Activated CD4-positive, alpha-beta memory T cell treated with anti-CD3 and anti-CD28 coated beads for 36 hours (primary cell): ENCODE measurements around the gene ANO8. TPM values are rescaled to one million over a fixed set of nuclear protein-coding genes. Genes with fewer than 3 reads are reported as not detected.
"Not testable (repeated sequence)": the region's sequence is repeated elsewhere in the genome, so short reads cannot be mapped to it uniquely, and the experiment has no call there.

ENCODE experiments used
- CTCF ChIA-PET: fragments of 350-600 bp; sonication (Branson Sonifier 250); formaldehyde crosslinking; loops from one replicate; lab custom pipeline; 2021; ENCODE audit warnings: antibody characterized with exemption, inconsistent platforms; lab: Charles Lee
- POLR2A ChIA-PET: fragments of 350-600 bp; sonication (Branson Sonifier 250); formaldehyde crosslinking; loops from one replicate; lab custom pipeline; 2021; ENCODE audit warnings: antibody characterized with exemption; lab: Charles Lee
- DNase-seq: peaks from one replicate; pipeline ENCODE4 v3.0.0-alpha.2; 2020
- H3K27ac Mint-ChIP-seq: one replicate; pipeline ENCODE4 v1.8.0; 2021; ENCODE audit warnings: mixed read lengths
- H3K27me3 Mint-ChIP-seq: one replicate; pipeline ENCODE4 v1.8.0; 2021; ENCODE audit warnings: mixed read lengths
- H3K36me3 Mint-ChIP-seq: one replicate; pipeline ENCODE4 v1.8.0; 2021; ENCODE audit warnings: mixed read lengths
- H3K4me1 Mint-ChIP-seq: one replicate; pipeline ENCODE4 v1.8.0; 2021; ENCODE audit warnings: low read depth, mixed read lengths
- H3K4me3 Mint-ChIP-seq: one replicate; pipeline ENCODE4 v1.8.0; 2021; ENCODE audit warnings: mild to moderate bottlenecking, mixed read lengths
- H3K9me3 Mint-ChIP-seq: one replicate; pipeline ENCODE4 v1.8.0; 2021; ENCODE audit warnings: mixed read lengths
- intact Hi-C: fragments of 100-400 bp; cut with micrococcal nuclease; formaldehyde crosslinking; loops from one replicate; pipeline ENCODE4 v1.15.1; 2023
- total RNA-seq, 2 experiments: library from RNA; stranded (reverse); gene quantifications; one replicate each; pipeline ENCODE4 v1.2.3, GENCODE V29; 2021

The ANO8 gene, protein sequence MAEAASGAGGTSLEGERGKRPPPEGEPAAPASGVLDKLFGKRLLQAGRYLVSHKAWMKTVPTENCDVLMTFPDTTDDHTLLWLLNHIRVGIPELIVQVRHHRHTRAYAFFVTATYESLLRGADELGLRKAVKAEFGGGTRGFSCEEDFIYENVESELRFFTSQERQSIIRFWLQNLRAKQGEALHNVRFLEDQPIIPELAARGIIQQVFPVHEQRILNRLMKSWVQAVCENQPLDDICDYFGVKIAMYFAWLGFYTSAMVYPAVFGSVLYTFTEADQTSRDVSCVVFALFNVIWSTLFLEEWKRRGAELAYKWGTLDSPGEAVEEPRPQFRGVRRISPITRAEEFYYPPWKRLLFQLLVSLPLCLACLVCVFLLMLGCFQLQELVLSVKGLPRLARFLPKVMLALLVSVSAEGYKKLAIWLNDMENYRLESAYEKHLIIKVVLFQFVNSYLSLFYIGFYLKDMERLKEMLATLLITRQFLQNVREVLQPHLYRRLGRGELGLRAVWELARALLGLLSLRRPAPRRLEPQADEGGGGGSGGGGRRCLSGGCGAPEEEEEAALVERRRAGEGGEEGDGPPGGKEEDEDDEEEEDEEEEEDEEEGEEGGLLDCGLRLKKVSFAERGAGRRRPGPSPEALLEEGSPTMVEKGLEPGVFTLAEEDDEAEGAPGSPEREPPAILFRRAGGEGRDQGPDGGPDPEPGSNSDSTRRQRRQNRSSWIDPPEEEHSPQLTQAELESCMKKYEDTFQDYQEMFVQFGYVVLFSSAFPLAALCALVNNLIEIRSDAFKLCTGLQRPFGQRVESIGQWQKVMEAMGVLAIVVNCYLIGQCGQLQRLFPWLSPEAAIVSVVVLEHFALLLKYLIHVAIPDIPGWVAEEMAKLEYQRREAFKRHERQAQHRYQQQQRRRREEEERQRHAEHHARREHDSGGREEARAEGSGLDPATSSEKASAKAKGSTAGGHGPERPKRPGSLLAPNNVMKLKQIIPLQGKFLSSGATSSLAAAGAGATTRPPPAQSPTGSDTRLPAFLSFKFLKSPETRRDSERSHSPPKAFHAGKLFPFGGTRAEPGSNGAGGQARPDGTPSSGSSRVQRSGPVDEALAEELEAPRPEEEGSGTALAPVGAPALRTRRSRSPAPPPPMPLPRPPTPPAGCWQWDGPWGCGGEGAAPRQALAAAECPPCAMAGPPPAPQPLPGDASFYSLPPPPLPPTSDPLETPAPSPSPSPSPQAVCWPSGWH
- 1 to 10 TPM; 5.8 to 6.0 TPM for total RNA-seq

DNA sequence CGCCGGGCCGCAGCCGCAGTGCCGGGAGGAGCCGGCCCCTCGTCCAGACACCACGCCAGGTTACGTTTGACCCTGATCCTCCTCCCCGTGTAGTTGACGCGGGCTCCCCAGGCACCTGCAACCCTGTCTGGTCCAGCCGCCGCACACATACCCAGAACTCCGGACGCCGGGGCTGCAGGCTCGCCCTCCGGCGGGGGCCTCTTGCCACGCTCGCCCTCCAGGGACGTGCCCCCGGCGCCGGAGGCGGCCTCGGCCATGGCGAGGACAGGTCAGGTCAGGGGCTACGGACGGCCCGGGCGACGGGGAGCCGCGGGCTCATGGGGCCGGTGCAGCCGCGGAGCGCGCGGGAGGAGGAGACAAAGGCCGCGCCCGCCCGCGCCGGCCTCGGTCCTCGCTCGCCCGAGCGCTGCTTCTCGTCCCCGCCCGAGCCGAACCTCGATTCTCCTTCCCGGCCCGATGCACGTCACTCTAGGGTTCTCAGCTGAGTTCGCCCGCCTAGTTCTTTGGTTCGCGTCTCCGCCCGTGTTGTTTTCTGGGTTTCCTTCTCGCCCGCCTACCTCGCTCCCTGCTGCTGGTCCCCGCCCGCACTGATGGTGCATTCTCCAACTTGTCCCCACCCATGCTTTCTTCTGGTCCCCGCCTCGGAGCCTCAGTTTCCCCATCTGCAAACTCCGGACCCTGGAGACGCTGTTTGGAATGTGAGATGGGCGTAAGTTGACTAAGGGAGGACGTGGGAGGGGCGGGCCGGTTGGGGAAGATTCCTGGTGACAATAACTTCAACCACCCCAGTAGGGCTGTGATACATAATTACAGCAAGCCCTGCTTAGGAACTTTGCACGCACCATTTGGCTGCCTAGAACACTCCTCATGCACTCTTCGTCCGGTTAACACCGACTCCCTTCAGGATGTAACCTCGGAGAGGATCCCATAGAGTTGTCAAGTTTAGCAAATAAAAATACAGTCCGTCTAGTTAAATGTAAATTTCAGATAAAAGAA, at the start of gene ANO8:
ANO8 (minus strand) TSS at position 442 of the 996 bp plus-strand sequence; CDS start at position 257, 185 bp downstream.
- peak; percentile 97 for DNase-seq
- POLR2A ChIA-PET = interaction anchor here (0.7 to 3.2 kb wide), 5 partner anchors 26 to 57 kb away, joined by 3 to 15 read pairs (median 3); partner anchors contain the start of genes DDA1 and MRPL34
- CTCF ChIA-PET = interaction anchor here (0.9 to 2.1 kb wide), 9 partner anchors 11 to 162 kb away, joined by 3 to 6 read pairs (median 3); partner anchors contain the start of gene MRPL34
- intact Hi-C loops = loop anchor here (1.0 to 5.0 kb wide), 3 partner anchors 25 to 133 kb away; partner anchors contain the start of gene DDA1
- Mint-ChIP-seq H3K4me1 (peaks cover 31% of the 10 kb centered on the region), H3K27me3 (no peaks in the 10 kb centered on the region), H3K27ac (peak within 1 kb of the TSS; percentile 42), H3K4me3 (peak within 1 kb of the TSS; percentile 79), H3K36me3 (peaks cover 2% of the 10 kb centered on the region), H3K9me3 (no peaks in the 10 kb centered on the region)

DNA sequence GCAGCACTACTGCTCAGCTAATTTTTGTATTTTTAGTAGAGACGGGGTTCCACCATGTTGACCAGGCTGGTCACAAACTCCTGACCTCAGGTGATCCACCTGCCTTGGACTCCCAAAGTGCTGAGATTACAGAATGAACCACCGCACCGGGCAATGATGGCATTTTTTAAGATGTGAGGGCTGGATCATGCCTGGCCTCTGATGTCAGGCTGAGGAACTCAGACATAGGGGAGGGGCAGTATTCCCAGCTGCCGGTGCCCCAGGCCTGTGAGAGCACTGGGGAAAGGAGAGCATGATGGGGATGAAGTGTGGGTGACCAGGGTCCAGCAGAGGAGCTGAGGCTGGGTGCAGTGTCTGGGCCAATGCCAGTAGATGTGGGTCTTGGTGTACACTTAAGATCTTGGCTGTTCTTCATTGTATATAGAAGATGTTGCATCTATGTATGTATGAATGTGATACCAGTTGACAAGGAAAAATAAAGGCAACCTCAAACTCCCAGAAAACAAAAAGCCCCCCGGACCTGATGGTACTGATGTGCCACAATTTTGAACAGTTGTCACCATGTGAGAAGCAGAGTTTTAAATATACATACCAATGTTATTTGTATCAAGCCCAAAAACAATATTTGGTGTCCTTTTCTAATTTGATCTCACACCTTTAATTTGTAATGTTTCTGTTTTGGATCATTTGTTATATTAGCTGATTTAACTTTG, 45.9 kb upstream of the ANO8 start:
- H3K9me3 Mint-ChIP-seq = peaks cover 5% of the 10 kb centered on the region
- no peak overlapping the region for H3K27ac Mint-ChIP-seq
- H3K27me3 Mint-ChIP-seq = peaks cover 9% of the 10 kb centered on the region
- no peaks in the 10 kb centered on the region for H3K36me3 Mint-ChIP-seq
- H3K4me1 Mint-ChIP-seq = peaks cover 4% of the 10 kb centered on the region
- no peak for DNase-seq
- intact Hi-C loops = no loop called here
- no peak overlapping the region for H3K4me3 Mint-ChIP-seq
- ChIA-PET POLR2A (no interaction called here), CTCF (no interaction called here)

DNA sequence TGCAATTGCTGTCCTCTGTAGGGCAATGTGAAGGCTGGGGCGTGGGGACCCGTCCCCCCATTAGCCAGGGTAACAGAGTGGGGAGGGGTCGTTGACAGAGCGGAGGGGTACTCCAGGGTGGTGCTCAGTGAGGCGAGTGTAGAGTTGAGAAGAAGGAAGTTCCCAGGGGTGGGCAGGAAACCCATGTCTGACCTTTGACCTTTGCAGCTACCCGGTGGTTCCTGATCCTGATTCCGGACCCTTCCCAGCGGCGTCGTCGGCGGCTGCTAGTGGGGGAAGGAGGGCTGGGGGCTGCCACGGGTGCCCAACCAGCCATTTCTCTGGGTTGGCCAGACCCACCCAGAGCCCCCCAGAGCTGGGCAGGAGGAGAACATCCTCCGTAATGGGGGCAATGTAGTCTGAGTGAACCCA, 44.6 kb upstream of the ANO8 start:
- Mint-ChIP-seq H3K9me3 (peaks cover 5% of the 10 kb centered on the region), H3K27ac (no peak overlapping the region), H3K36me3 (no peaks in the 10 kb centered on the region), H3K27me3 (peaks cover 9% of the 10 kb centered on the region), H3K4me1 (peaks cover 4% of the 10 kb centered on the region), H3K4me3 (no peak overlapping the region)
- POLR2A ChIA-PET = no interaction called here
- DNase-seq = no peak
- intact Hi-C loops = no loop called here
- CTCF ChIA-PET = no interaction called here

DNA sequence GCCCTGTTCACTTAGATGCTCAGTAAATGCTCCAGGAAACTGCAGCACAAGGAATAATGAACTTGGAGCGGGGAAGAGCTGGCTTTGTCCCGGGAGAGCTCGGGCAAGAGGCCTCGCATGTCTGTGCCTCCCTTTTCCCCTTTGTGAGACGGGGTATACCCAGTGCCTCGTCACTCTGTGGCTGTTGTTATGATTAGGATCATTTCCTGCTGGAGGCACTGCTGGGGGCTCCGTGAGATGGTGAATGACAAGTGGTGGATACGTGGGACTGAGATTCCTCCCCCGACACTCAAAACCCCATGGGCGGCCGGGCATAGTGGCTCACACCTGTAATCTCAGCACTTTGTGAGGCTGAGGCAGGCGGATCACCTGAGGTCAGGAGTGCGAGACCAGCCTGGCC, 43.6 kb upstream of the ANO8 start:
- CTCF ChIA-PET = no interaction called here
- Mint-ChIP-seq H3K27ac (no peak overlapping the region), H3K4me1 (peaks cover 4% of the 10 kb centered on the region)

DNA sequence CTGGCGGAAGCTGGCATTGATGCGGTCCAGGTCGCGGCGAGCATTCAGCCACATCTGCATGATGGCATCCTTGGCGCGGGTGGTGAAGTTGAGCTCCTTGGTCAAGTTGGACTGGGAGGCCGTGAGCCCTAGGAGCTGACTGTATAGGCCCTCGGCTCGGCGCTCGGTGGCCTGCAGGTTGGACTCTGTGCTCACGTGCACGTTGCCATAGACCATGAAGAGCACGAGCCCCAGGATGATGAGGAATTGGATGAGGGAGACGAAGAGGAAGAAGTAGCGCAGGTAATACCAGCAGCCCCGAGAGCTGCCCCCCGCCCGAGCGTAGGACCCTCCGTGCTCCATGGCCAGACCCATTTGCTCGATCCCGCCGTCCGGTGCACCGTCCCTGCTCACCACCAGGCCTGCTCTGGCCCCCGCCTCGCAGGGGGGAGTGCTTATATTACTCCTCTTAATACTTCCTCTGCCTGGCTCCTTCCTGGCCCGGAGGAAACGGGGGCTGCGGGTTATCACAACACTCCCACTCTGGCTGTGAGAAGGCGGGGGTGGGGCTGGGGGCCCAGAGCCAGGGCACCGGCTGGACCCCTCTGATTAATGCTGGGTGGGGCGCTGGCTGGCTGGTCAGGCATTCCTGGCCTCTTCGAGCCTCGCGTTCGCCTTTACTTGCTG, 42.4 kb upstream of the ANO8 start, which contains the start of gene PLVAP:
PLVAP (minus strand) TSS at position 408 of the 666 bp plus-strand sequence; CDS start at position 354, 54 bp downstream.
- Mint-ChIP-seq H3K4me1 (no peaks in the 10 kb centered on the region), H3K9me3 (peaks cover 5% of the 10 kb centered on the region), H3K36me3 (no peaks in the 10 kb centered on the region), H3K4me3 (no peak within 1 kb of the TSS), H3K27me3 (peaks cover 9% of the 10 kb centered on the region), H3K27ac (no peak within 1 kb of the TSS)
- POLR2A ChIA-PET = no interaction called here
- intact Hi-C loops = no loop called here
- no peak for DNase-seq
- CTCF ChIA-PET = interaction anchor here (1.6 kb wide), 1 partner anchor 9 kb away, joined by 8 read pairs; no protein-coding TSS in a partner anchor

More for the DNA sequence above, 43.6 kb upstream of the ANO8 start:
- peaks cover 5% of the 10 kb centered on the region for H3K9me3 Mint-ChIP-seq
- DNase-seq = no peak
- H3K36me3 Mint-ChIP-seq = no peaks in the 10 kb centered on the region
- POLR2A ChIA-PET = no interaction called here
- intact Hi-C loops = no loop called here
- H3K4me3 Mint-ChIP-seq = no peak overlapping the region
- H3K27me3 Mint-ChIP-seq = peaks cover 9% of the 10 kb centered on the region

DNA sequence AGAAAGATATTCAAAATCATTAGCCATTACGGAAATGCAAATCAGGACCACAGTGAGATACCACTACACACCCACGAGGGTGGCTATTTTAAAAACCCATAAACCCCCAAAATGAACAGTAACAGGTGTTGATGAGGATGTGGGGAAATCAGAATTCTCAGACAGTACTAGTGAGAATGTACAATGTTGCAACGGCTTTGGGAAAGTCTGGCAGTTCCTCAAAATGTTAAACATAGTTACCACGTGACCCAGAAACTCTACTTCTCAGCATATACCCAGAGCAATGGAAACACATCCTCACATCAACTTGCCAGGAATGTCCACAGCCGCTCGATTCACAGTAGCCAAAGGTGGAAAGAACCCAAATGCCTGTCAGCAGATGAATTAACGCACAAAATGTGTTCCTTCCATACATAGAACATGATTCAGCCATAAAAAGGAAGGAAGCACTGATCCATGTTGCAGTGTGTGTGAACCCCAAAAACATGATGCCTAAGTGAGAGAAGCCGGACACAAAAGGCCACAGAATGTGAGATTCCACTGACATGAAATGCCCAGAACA, 35.5 kb upstream of the ANO8 start:
- peaks cover 5% of the 10 kb centered on the region for H3K4me1 Mint-ChIP-seq
- H3K9me3 Mint-ChIP-seq = no peaks in the 10 kb centered on the region
- H3K36me3 Mint-ChIP-seq = no peaks in the 10 kb centered on the region
- no peak overlapping the region for H3K27ac Mint-ChIP-seq
- CTCF ChIA-PET = interaction anchor here (0.7 kb wide), 1 partner anchor 34 kb away, joined by 3 read pairs; no protein-coding TSS in a partner anchor
- no peak overlapping the region for H3K4me3 Mint-ChIP-seq
- DNase-seq = no peak
- intact Hi-C loops = no loop called here
- POLR2A ChIA-PET = no interaction called here
- H3K27me3 Mint-ChIP-seq = peaks cover 9% of the 10 kb centered on the region

DNA sequence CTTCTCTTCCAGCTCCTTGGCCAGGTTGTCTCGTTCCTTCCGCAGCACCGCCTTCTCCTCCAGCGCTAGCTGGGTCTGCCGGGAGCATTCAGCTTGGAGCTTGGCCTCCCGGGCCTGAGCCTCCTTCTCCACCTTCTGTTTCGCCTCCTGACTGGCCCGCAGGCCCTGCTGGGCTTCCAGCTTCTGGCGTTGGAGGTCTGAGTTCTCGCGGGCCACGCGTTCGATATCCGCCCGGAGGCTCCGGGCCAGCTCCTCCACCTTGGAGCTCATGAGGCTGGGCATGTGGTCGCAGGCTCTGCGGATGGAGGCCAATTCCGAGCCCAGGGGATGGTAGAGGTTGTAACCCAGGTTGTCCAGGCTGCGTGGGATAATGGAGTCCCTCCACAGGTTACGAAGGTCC, 30.7 kb upstream of the ANO8 start:
- Mint-ChIP-seq H3K4me1 (peaks cover 5% of the 10 kb centered on the region), H3K36me3 (no peaks in the 10 kb centered on the region), H3K27me3 (peaks cover 7% of the 10 kb centered on the region), H3K9me3 (no peaks in the 10 kb centered on the region), H3K27ac (no peak overlapping the region), H3K4me3 (no peak overlapping the region)
- CTCF ChIA-PET = no interaction called here
- POLR2A ChIA-PET = no interaction called here
- intact Hi-C loops = no loop called here
- DNase-seq = no peak

DNA sequence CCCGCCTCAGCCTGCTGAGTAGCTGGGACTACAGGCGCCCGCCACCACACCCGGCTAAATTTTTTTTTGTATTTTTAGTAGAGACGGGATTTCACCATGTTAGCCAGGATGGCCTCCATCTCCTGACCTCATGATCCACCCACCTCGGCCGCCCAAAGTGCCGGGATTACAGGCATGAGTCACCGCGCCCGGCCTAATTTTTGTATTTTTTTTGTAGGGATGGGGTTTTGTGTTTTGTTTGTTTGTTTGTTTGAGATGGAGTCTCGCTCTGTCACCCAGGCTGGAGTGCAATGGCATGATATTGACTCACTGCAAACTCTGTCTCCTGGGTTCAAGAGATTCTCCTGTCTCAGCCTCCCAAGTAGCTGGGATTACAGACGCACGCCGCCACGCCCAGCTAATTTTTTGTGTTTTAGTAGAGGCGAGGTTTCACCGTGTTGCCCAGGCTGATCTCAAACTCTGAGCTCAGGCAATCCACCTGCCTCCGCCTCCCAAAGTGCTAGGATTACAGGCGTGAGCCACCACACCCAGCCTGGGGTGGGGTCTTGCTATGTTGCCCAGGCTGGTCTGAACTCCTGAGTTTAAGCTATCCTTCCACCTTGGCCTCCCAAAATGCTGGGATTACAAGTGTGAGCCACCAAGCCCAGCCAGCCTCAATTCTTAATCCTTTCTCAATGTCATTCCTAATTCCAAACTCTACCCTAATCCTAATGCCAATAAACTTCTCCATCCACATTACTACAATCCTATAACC, 29.4 kb upstream of the ANO8 start:
- H3K9me3 Mint-ChIP-seq, DNase-seq, H3K4me3 Mint-ChIP-seq, intact Hi-C loops, H3K36me3 Mint-ChIP-seq, H3K27me3 Mint-ChIP-seq, H3K4me1 Mint-ChIP-seq, POLR2A ChIA-PET, H3K27ac Mint-ChIP-seq: not testable (repeated sequence)
- CTCF ChIA-PET = interaction anchor here (0.6 to 0.8 kb wide), 2 partner anchors 20 to 104 kb away, joined by 3 read pairs; no protein-coding TSS in a partner anchor
